SIG-M5 (cell line): ENCODE results near the gene GCC1.
A peak's percentile ranks its signal among the peaks of the same experiment; 100 is the strongest.

Experiments
- DNase-seq: peaks from one replicate; lab custom pipeline; 2025; lab: John Stamatoyannopoulos, UW

GCC1 gene

GRCh38 chr7:127585044-127585953 lies at the start of gene GCC1:
GCC1 (minus strand) TSS chr7:127585596; CDS start chr7:127585182, 414 bp downstream.
- DNase-seq, result no peak

- no peak for DNase-seq
Measured at GRCh38 chr7:127632276-127632910, 47.0 kb upstream of the GCC1 start.

GRCh38 chr7:127629268-127629854 lies 44.0 kb upstream of the GCC1 start:
- DNase-seq, result no peak

GRCh38 chr7:127628445-127628844 lies 43.0 kb upstream of the GCC1 start:
- no peak for DNase-seq

GRCh38 chr7:127625331-127625730 lies 39.9 kb upstream of the GCC1 start:
- DNase-seq, result no peak

GRCh38 chr7:127620406-127621233 lies 35.2 kb upstream of the GCC1 start:
- DNase-seq, result no peak

GRCh38 chr7:127619681-127620405 lies 34.4 kb upstream of the GCC1 start:
- DNase-seq, result no peak

GRCh38 chr7:127618775-127619174 lies 33.4 kb upstream of the GCC1 start:
- DNase-seq, result no peak

- DNase-seq, result no peak
Measured at GRCh38 chr7:127618042-127618441, 32.6 kb upstream of the GCC1 start, which contains the start of gene PAX4. PAX4 (minus strand) TSS chr7:127618142; CDS start chr7:127615928, 2,214 bp downstream.

- no peak for DNase-seq
Measured at GRCh38 chr7:127616724-127617123, 31.3 kb upstream of the GCC1 start.

- DNase-seq, result no peak
Measured at GRCh38 chr7:127612263-127612662, 26.9 kb upstream of the GCC1 start.

GRCh38 chr7:127609297-127609696 lies 23.9 kb upstream of the GCC1 start:
- no peak for DNase-seq

- no peak for DNase-seq
Measured at GRCh38 chr7:127608446-127608845, 23.1 kb upstream of the GCC1 start.

- no peak for DNase-seq
Measured at GRCh38 chr7:127600885-127601284, 15.5 kb upstream of the GCC1 start.

- DNase-seq, result no peak
Measured at GRCh38 chr7:127598318-127598717, 12.9 kb upstream of the GCC1 start.

- no peak for DNase-seq
Measured at GRCh38 chr7:127595737-127596136, 10.3 kb upstream of the GCC1 start.

- peak; percentile 74 for DNase-seq
Measured at GRCh38 chr7:127594490-127594889, 9.1 kb upstream of the GCC1 start.

GRCh38 chr7:127592550-127592949 lies 7.2 kb upstream of the GCC1 start:
- DNase-seq, result no peak

- no peak for DNase-seq
Measured at GRCh38 chr7:127591591-127591990, 6.2 kb upstream of the GCC1 start.

- no peak for DNase-seq
Measured at GRCh38 chr7:127591189-127591588, 5.8 kb upstream of the GCC1 start.

GRCh38 chr7:127589896-127590295 lies 4.5 kb upstream of the GCC1 start:
- no peak for DNase-seq
